CD4-positive, alpha-beta memory T cell (primary cell): ENCODE data around the gene GNL2. TPM values are rescaled to one million over a fixed set of nuclear protein-coding genes. Genes with fewer than 3 reads are reported as not detected.
"Not testable (repeated sequence)": the region's sequence is repeated elsewhere in the genome, so short reads cannot be mapped to it uniquely, and the experiment has no call there.

Experiments
- CTCF ChIA-PET: fragments of 350-600 bp; sonication (Branson Sonifier 250); formaldehyde crosslinking; loops from one replicate; lab custom pipeline; 2021; ENCODE audit warnings: inconsistent platforms; ENCODE audit not compliant: partially characterized antibody; lab: Charles Lee
- POLR2A ChIA-PET: fragments of 350-600 bp; sonication (Branson Sonifier 250); formaldehyde crosslinking; loops from one replicate; lab custom pipeline; 2021; ENCODE audit not compliant: partially characterized antibody; lab: Charles Lee
- DNase-seq, 5 donors: peaks; one replicate each; pipeline versions ENCODE4 v3.0.0 to v3.0.0-alpha.2; 2020 to 2022; ENCODE audit warnings: mixed read lengths in 1 of 5
- H3K27ac ChIP-seq: one replicate; pipeline ENCODE4 v1.7.0; 2013; ENCODE audit warnings: low read depth, low read length
- H3K27me3 ChIP-seq: 2 replicates; pipeline ENCODE4 v1.7.0; 2013; ENCODE audit warnings: mild to moderate bottlenecking, low read length, moderate library complexity; ENCODE audit not compliant: insufficient read depth
- H3K36me3 ChIP-seq: 2 replicates; pipeline ENCODE4 v1.7.0; 2013; ENCODE audit warnings: mild to moderate bottlenecking, low read length, moderate library complexity; ENCODE audit not compliant: insufficient read depth
- H3K4me1 ChIP-seq: 2 replicates; pipeline ENCODE4 v1.7.0; 2013; ENCODE audit warnings: mild to moderate bottlenecking, low read length, moderate library complexity; ENCODE audit not compliant: insufficient read depth
- H3K4me3 ChIP-seq, 2 donors: one replicate each; pipeline ENCODE4 v1.7.0; 2013; ENCODE audit warnings: low read length in 2 of 2, mild to moderate bottlenecking in 1 of 2
- H3K9me3 ChIP-seq, 2 donors: one replicate each; pipeline ENCODE4 v1.7.0; 2013; ENCODE audit warnings: low read length in 2 of 2, control low read depth in 1 of 2; ENCODE audit not compliant: control insufficient read depth in 1 of 2
- H3K27ac Mint-ChIP-seq, 7 donors: one replicate each; pipeline ENCODE4 v1.8.0; 2020 to 2021; ENCODE audit warnings: mixed read lengths in 7 of 7, mild to moderate bottlenecking in 6 of 7, inconsistent platforms in 3 of 7, moderate library complexity in 3 of 7
- H3K27me3 Mint-ChIP-seq, 2 donors: one replicate each; pipeline ENCODE4 v1.8.0; 2020 to 2021; ENCODE audit warnings: mixed read lengths in 2 of 2
- H3K36me3 Mint-ChIP-seq, 2 donors: one replicate each; pipeline ENCODE4 v1.8.0; 2020 to 2021; ENCODE audit warnings: mixed read lengths in 2 of 2, inconsistent platforms in 1 of 2, mild to moderate bottlenecking in 1 of 2
- H3K4me1 Mint-ChIP-seq, 4 donors: one replicate each; pipeline ENCODE4 v1.8.0; 2020 to 2021; ENCODE audit warnings: mixed read lengths in 4 of 4, mild to moderate bottlenecking in 1 of 4
- H3K4me3 Mint-ChIP-seq, 8 donors: one replicate each; pipeline ENCODE4 v1.8.0; 2020 to 2021; ENCODE audit warnings: mixed read lengths in 8 of 8, mild to moderate bottlenecking in 7 of 8, moderate library complexity in 6 of 8, inconsistent platforms in 3 of 8
- H3K9me3 Mint-ChIP-seq, 8 donors: one replicate each; pipeline ENCODE4 v1.8.0; 2020 to 2021; ENCODE audit warnings: mixed read lengths in 8 of 8, mild to moderate bottlenecking in 5 of 8, inconsistent platforms in 3 of 8, moderate library complexity in 1 of 8
- intact Hi-C: fragments of 100-400 bp; cut with micrococcal nuclease; formaldehyde crosslinking; loops from one replicate; pipeline ENCODE4 v1.15.1; 2023
- polyA plus RNA-seq, 2 donors: library from polyadenylated mRNA; unstranded; fragments of 300-500 nt; fragmentation: Illumina TruSeq; gene quantifications; one replicate each; pipeline ENCODE4 v1.2.3, GENCODE V29; 2021
- total RNA-seq, 2 experiments: library from RNA; stranded (reverse); gene quantifications; one replicate each; pipeline ENCODE4 v1.2.3, GENCODE V29; 2021

Gene GNL2
- total and polyA plus RNA-seq, 4 experiments from 2014 or later = 33.6 to 56.3 (median 35.5) TPM

GRCh38 chr1:37533317-37534093 is 62.2 kb downstream of the GNL2 start:
- Histone ChIP-seq H3K4me1 (no peaks in the 10 kb centered on the region), H3K9me3 (no peaks in the 10 kb centered on the region), H3K4me3 (no peak overlapping the region), H3K36me3 (peaks cover 21% of the 10 kb centered on the region), H3K27me3 (no peaks in the 10 kb centered on the region), H3K27ac (no peak overlapping the region)
- H3K4me1 Mint-ChIP-seq = peaks cover 3 to 19% (median 10%) of the 10 kb centered on the region in 4 donors
- intact Hi-C loops = no loop called here
- H3K36me3 Mint-ChIP-seq = peaks cover 22 to 37% of the 10 kb centered on the region in 2 donors
- ChIA-PET CTCF (interaction anchor here (1.6 kb wide), 1 partner anchor 9 kb away, joined by 4 read pairs; no protein-coding TSS in a partner anchor), POLR2A (no interaction called here)
- no peaks in the 10 kb centered on the region for H3K9me3 Mint-ChIP-seq
- peak overlapping the region in 4 of 7 donors; percentile 1 to 79 (median 18) for H3K27ac Mint-ChIP-seq
- no peaks in the 10 kb centered on the region for H3K27me3 Mint-ChIP-seq
- DNase-seq = no peak
- H3K4me3 Mint-ChIP-seq = no peak overlapping the region

DNA sequence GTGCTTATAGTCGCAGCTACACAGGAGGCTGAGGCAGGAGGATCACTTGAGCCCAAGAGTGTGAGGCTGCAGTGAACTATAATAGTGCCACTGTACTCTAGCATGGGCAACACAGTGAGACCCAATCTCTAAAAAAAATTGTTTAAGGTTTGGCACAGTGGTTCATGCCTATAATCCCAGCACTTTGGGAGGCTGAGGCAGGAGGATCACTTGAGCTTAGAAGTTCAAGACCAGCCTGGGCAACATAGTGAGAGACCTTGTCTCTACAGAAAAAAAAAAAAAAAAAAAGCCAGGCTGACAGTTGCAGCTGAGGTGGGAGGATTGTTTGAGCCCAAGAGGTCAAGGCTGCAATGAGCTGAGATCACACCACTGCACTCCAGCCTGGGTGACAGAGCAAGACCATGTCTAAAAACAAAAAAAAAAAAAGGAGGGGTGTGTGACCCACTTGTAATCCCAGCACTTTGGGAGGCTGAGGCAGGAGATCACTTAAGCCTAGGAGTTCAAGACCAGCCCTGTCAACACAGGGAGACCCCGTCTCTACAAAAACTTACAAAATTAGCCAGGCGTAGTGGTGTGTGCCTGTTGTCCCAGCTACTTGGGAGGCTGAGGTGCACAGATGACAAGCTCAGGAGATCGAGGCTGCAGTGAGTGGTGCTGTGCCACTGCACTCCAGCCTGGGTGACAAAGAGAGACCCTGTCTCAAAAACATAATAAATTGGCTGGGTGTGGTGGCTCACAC is 63.1 kb downstream of the GNL2 start:
- H3K27ac Mint-ChIP-seq = peak overlapping the region in 1 of 7 donors; percentile 31
- CTCF ChIA-PET, H3K27me3 ChIP-seq, POLR2A ChIA-PET, H3K9me3 Mint-ChIP-seq, H3K4me1 ChIP-seq, H3K27me3 Mint-ChIP-seq, H3K4me3 ChIP-seq, H3K27ac ChIP-seq, H3K9me3 ChIP-seq, intact Hi-C loops, DNase-seq, H3K4me3 Mint-ChIP-seq: not testable (repeated sequence)
- peaks cover 3 to 16% (median 7%) of the 10 kb centered on the region in 4 donors for H3K4me1 Mint-ChIP-seq
- peaks cover 17% of the 10 kb centered on the region for H3K36me3 ChIP-seq
- H3K36me3 Mint-ChIP-seq = peaks cover 16 to 29% of the 10 kb centered on the region in 2 donors

DNA sequence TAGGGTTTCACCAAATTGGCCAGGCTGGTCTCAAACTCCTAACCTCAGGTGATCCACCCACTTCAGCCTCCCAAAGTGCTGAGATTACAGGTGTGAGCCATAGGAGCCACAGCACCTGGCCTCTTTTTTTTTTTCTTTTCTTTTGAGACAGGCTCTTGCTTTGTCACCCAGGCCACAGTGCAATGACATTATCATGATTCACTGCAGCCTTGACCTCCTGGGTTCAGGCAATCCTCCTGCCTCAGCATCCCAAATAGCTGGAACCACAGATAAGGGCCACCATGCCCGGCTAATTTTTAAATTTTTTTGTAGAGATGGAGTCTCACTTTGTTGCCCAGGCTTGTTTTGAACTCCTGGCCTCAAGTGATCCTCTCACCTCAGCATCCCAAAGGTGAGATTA is 65.8 kb downstream of the GNL2 start:
- H3K4me1 Mint-ChIP-seq, H3K9me3 Mint-ChIP-seq, DNase-seq, H3K36me3 ChIP-seq, H3K36me3 Mint-ChIP-seq, H3K4me3 Mint-ChIP-seq, H3K4me3 ChIP-seq, H3K27ac Mint-ChIP-seq, H3K27me3 Mint-ChIP-seq, H3K27me3 ChIP-seq, H3K27ac ChIP-seq, H3K4me1 ChIP-seq, H3K9me3 ChIP-seq, POLR2A ChIA-PET, intact Hi-C loops, CTCF ChIA-PET: not testable (repeated sequence)

DNA sequence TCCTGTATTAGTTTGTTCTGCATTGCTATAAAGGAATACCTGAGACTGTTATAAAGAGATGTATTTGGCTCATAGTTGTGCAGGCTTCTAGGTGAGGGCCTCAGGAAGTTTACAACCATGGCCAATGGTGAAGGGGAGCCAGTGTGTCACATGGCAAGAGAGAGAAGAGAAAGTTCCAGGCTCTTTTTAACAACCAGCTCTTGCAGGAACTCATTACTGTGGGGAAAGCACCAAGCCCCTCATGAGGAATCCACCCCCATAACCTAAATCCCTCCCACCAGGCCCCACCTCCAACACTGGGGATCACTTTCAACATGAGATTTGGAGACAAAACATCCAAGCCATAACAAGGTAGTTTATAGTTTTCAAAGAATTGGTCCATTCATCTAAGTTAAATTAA is 76.1 kb downstream of the GNL2 start:
- Mint-ChIP-seq H3K4me3 (peak overlapping the region; percentile 77 to 94 (median 90)), H3K36me3 (peaks cover 0 to 9% of the 10 kb centered on the region in 2 donors), H3K4me1 (peaks cover 12 to 25% (median 19%) of the 10 kb centered on the region in 4 donors), H3K27me3 (no peaks in the 10 kb centered on the region), H3K27ac (peak overlapping the region in 5 of 7 donors; percentile 9 to 94 (median 74)), H3K9me3 (peaks cover 0 to 1% (median 0%) of the 10 kb centered on the region in 8 donors)
- Histone ChIP-seq H3K27ac (no peak overlapping the region), H3K9me3 (no peaks in the 10 kb centered on the region), H3K4me3 (peak overlapping the region in 1 of 2 donors; percentile 38), H3K36me3 (no peaks in the 10 kb centered on the region), H3K27me3 (no peaks in the 10 kb centered on the region), H3K4me1 (peaks cover 8% of the 10 kb centered on the region)
- ChIA-PET CTCF (no interaction called here), POLR2A (interaction anchor here (1.2 kb wide), 1 partner anchor 34 kb away, joined by 3 read pairs; the partner anchor contains the start of gene SNIP1)
- intact Hi-C loops = no loop called here
- no peak for DNase-seq

- ChIA-PET POLR2A (interaction anchor here (1.2 kb wide), 1 partner anchor 35 kb away, joined by 3 read pairs; the partner anchor contains the start of gene SNIP1), CTCF (interaction anchor here (1.6 kb wide), 1 partner anchor 31 kb away, joined by 3 read pairs; no protein-coding TSS in a partner anchor)
- DNase-seq = peak; percentile 24 to 67 (median 50)
- H3K27me3 ChIP-seq, H3K36me3 ChIP-seq, intact Hi-C loops, H3K9me3 Mint-ChIP-seq, H3K27ac ChIP-seq, H3K9me3 ChIP-seq, H3K4me1 ChIP-seq, H3K27me3 Mint-ChIP-seq: not testable (repeated sequence)
- peaks cover 0 to 11% of the 10 kb centered on the region in 2 donors for H3K36me3 Mint-ChIP-seq
- peak overlapping the region; percentile 77 to 94 (median 90) for H3K4me3 Mint-ChIP-seq
- H3K4me1 Mint-ChIP-seq = peaks cover 12 to 28% (median 20%) of the 10 kb centered on the region in 4 donors
- peak overlapping the region; percentile 62 to 94 (median 80) for H3K27ac Mint-ChIP-seq
- H3K4me3 ChIP-seq = peak overlapping the region in 1 of 2 donors; percentile 38
Measured at GRCh38 chr1:37518929-37519328, 76.8 kb downstream of the GNL2 start.

DNA sequence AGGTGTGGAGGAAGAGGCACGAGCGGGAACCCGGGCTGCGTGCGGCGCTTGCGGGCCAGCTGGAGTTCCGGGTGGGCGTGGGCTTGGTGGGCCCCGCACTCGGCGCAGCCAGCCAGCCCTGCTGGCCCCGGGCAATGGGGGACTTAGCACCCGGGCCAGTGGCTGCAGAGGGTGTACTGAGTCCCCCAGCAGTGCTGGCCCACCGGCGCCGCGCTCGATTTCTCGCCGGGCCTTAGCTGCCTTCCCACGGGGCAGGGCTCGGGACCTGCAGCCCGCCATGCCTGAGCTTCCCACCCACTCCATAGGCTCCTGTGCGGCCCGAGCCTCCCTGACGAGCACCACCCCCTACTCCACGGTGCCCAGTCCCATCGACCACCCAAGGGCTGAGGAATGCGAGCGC is 77.5 kb downstream of the GNL2 start:
- POLR2A ChIA-PET = interaction anchor here (1.2 kb wide), 1 partner anchor 36 kb away, joined by 3 read pairs; the partner anchor contains the start of gene SNIP1

DNA sequence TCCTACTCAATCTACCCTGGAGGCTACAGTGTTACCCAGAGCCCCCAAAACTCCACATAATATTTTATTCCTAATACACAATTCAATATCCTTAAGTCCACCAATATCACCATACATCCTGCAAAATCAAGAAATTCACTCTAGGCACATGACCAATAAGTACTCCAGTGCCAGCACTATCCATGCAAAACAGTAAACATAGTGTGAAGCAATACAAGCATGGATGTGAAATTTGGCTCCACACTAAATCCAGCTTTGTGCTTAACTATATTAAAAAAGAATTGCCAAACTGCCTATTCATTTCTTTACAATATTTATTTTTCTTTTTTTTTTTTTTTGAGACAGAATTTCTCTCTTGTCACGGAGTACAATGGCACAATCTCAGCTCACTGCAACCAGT is 78.2 kb downstream of the GNL2 start:
- intact Hi-C loops = no loop called here

More for the DNA sequence above, 77.5 kb downstream of the GNL2 start:
- H3K27ac Mint-ChIP-seq, DNase-seq, H3K27ac ChIP-seq, intact Hi-C loops, H3K9me3 Mint-ChIP-seq, H3K27me3 Mint-ChIP-seq, H3K27me3 ChIP-seq, H3K4me3 Mint-ChIP-seq, H3K9me3 ChIP-seq, H3K36me3 ChIP-seq, H3K4me3 ChIP-seq: not testable (repeated sequence)
- Mint-ChIP-seq H3K36me3 (peaks cover 0 to 18% of the 10 kb centered on the region in 2 donors), H3K4me1 (peaks cover 17 to 35% (median 26%) of the 10 kb centered on the region in 4 donors)
- CTCF ChIA-PET = interaction anchor here (1.6 kb wide), 1 partner anchor 30 kb away, joined by 3 read pairs; no protein-coding TSS in a partner anchor
- H3K4me1 ChIP-seq = peaks cover 15% of the 10 kb centered on the region

More for the DNA sequence above, 78.2 kb downstream of the GNL2 start:
- DNase-seq = no peak
- Histone ChIP-seq H3K36me3 (no peaks in the 10 kb centered on the region), H3K4me3 (no peak overlapping the region), H3K27ac (no peak overlapping the region), H3K9me3 (no peaks in the 10 kb centered on the region), H3K4me1 (peaks cover 22% of the 10 kb centered on the region), H3K27me3 (no peaks in the 10 kb centered on the region)
- ChIA-PET CTCF (interaction anchor here (0.6 to 1.6 kb wide), 2 partner anchors 30 to 66 kb away, joined by 3 read pairs; no protein-coding TSS in a partner anchor), POLR2A (no interaction called here)
- peaks cover 20 to 39% (median 31%) of the 10 kb centered on the region in 4 donors for H3K4me1 Mint-ChIP-seq
- peaks cover 0 to 20% of the 10 kb centered on the region in 2 donors for H3K36me3 Mint-ChIP-seq
- H3K9me3 Mint-ChIP-seq = peaks cover 0 to 1% (median 0%) of the 10 kb centered on the region in 8 donors
- H3K27me3 Mint-ChIP-seq = no peaks in the 10 kb centered on the region
- peak overlapping the region in 2 of 8 donors; percentile 63 to 70 for H3K4me3 Mint-ChIP-seq
- H3K27ac Mint-ChIP-seq = peak overlapping the region in 1 of 7 donors; percentile 1
